HK-2 (cell line): Measurements from ENCODE around the gene PAN3.
"Not testable (repeated sequence)": the region's sequence is repeated elsewhere in the genome, so short reads cannot be mapped to it uniquely, and the experiment has no call there.

Experiments used
- DNase-seq: peaks from one replicate; pipeline ENCODE4 v3.0.0-alpha.2; 2018; ENCODE audit not compliant: unreplicated experiment

Gene PAN3, protein sequence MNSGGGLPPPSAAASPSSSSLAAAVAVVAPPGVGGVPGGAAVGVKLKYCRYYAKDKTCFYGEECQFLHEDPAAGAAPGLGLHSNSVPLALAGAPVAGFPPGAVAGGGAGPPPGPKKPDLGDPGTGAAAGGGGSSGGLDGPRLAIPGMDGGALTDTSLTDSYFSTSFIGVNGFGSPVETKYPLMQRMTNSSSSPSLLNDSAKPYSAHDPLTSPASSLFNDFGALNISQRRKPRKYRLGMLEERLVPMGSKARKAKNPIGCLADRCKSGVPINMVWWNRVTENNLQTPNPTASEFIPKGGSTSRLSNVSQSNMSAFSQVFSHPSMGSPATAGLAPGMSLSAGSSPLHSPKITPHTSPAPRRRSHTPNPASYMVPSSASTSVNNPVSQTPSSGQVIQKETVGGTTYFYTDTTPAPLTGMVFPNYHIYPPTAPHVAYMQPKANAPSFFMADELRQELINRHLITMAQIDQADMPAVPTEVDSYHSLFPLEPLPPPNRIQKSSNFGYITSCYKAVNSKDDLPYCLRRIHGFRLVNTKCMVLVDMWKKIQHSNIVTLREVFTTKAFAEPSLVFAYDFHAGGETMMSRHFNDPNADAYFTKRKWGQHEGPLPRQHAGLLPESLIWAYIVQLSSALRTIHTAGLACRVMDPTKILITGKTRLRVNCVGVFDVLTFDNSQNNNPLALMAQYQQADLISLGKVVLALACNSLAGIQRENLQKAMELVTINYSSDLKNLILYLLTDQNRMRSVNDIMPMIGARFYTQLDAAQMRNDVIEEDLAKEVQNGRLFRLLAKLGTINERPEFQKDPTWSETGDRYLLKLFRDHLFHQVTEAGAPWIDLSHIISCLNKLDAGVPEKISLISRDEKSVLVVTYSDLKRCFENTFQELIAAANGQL

GRCh38 chr13:28138012-28138755 lies at the start of gene PAN3:
Gene PAN3, plus strand, starts transcription at chr13:28138545. Its CDS starts 113 bp downstream, at chr13:28138658.
- DNase-seq: peak; percentile 80

DNA sequence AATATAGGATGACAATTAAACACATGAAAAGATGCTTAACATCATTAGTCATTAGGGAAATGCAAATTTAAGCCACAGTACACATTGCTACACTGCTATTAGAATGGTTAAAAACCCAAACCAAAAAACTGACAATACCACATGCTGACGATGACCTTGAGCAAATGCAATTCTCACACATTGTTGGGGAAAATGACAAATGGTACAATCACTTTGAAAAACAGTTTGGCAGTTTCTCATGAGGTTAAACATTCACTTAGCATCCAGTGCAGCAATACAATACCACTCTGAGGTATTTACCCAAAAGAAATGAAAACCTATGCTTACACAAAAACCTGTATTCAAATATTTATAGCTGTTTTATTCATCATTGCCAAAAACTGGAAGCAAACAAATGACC lies 49.3 kb upstream of the PAN3 start:
- DNase-seq: no peak

DNA sequence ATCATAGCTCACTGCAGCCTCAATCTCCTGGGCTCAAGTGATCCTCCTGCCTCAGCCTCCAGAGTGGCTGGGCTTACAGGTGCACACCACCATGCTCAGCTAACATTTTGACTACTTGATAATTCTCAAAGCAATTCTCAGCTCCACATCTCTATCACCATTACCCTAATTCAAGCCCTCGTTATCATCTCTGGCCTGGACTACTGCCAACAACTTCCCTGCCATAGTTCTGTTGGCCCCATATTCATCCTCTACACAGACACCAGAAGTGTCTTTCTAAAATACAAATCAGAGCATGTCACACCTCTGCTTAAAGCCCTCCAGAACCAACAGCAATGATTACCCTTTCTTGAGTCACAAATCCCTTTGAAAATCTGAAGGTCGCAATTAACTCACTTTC lies 45.9 kb upstream of the PAN3 start:
- no peak for DNase-seq

- DNase-seq: no peak
Observed at GRCh38 chr13:28093881-28094280, 44.5 kb upstream of the PAN3 start.

GRCh38 chr13:28094306-28094705 lies 44.0 kb upstream of the PAN3 start:
- DNase-seq: no peak

- no peak for DNase-seq
Observed at GRCh38 chr13:28097503-28097902, 40.8 kb upstream of the PAN3 start.

DNA sequence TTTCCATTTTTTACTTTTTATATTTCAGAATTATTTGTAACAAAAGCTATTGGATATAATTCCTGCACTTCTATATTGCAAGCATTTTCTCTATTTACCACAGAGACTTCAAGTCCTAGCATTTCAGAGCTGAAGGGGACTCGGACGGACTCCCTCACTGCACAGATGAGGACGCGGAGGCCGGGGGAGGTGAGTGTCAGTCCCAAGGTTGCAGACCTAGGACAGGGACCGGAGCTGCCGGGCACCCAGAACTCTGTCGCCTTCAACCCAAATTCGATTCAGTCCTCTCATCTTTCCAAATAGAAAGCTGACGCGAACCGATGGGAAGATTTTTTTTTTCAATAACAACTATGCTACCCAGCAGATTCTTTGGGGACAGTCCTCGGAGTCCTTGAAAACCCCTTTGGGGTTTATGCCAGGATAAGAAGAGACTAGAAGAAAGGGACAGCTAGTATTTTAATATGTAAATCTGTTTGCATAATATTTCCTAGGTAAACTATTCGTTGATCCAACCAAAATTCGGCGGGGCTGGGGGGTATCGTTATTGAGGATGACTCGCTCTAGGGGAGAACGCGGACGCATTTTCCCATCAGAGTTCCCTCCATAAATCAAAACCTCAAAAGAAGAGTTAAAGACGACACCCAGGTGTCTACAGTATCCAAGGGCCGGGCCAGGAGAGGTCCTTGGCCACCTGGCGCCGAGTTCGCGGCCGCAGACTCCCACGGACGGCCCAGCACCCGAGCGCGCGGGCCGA lies 38.8 kb upstream of the PAN3 start:
- DNase-seq: no peak

DNA sequence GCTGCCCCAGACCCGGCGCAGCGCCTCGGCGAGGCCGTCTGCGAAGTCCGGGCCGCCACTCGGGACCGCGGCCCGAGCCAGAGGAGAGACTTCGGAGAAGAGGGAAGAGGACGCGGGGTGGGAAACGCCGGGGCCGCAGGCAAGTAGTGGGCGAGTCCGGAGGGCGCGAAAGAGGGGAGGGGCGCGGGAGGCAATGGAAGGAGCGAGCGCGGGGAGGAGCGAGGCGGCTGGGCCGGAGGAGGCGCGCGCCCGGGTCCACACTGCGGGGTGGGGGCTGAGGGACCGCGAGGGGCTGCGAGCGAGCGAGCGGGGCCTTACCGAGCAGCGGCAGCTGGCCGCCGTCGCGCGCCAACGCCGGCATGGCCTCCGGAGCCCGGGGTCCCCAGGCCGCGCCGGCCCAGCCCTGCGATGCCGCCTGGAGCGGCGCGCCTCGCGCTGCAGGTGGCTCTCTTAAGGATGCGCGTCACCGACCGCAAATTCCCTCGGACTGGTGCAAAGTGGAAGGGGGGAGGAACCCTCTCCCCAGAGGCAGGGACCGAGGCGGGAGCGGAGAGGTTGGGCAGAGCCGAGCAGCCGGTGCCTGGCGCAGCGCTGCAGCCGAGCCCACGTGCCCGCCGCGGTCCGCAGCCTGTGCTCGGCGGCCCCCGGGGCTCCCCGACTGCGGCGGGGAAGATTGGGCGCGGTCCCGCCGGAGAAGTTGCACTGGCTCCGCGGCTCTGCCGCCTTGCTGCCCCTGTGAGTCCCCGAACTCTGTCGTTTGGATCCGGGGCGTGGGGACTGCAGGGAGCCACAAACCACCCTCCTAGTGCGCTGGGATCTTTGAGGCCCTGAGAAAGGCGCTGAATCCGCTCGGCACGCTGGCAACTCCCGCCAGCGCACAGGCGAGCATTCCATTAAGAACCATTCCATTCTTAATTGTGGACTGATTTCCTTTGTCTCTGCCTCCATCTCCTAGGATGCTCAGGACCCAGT lies 37.9 kb upstream of the PAN3 start, which contains the start of gene FLT3:
Gene FLT3 (minus strand): TSS at position 427 of the 972 bp plus-strand sequence. CDS start 66 bp downstream, at position 361.
- DNase-seq: peak; percentile 45

DNA sequence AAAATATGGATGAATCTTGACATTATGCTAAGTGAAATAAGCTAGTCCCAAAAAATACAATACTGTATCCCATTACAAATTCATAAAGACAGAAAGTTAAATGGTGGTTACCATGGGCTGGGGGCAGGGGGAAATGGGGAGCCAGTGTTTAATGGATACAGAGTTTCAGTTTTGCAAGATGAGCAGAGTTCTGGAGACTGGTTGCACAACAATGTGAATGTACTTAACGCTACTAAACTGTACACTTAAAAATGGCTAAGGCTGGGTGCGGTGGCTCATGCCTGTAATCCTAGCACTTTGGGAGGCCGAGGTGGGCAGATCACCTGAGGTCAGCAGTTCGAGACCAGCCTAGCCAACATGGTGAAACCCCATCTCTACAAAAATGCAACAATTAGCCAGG lies 36.5 kb upstream of the PAN3 start:
- DNase-seq: not testable (repeated sequence)

DNA sequence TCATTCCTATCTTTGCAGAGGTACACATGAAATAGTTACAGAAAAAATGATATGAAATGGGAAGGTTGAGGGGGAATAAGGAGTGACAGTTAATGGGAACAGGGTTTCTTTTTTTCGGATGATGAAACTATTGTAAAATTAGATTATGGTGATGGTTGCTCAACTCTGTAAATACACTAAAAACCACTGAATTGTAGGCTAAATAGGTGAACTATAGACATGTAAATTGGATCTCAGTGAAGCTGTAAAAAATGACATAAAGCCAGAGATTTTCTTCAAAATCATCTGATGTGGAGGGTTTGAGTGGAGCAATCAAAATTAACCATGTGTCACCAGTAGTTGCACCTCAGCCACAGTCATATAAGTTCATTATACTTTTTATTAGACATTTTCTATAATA lies 31.4 kb upstream of the PAN3 start:
- DNase-seq: no peak

DNA sequence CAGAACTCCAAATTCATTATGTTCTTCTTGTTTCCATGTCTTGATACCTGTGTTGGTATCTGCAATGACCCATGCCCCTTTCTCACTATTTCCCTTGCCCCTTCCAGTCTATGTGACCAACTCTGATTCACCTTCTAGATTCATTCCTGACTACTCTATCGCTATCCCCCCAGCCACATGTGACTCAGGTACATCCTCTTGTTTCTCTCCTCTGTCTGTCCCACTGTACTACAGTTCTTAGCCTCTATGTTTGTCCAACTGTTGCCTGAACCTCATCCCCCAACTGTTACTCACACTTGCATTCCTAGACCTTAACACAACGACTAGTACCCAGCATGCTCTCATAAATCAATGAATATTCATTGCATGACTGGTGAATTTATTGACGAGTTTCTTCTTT lies 27.9 kb upstream of the PAN3 start:
- DNase-seq: no peak

DNA sequence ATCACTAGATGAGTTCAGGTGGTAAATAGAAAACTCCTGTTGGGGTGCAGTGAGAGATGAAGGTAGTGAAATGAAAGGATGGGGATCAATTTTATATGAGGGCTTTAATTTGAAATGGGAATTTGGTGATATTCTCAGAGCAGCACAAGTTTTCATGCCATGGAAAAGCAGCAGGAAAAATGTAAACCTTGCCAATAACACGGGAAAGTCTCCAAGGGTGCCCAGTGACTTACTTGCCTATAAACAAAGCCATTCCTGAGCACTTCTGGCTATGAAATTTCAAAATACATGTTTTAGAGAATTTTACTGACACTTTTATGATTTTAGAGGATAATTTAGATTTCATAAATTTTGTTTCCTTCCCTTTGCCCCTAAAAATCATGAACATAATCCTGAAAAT lies 21.6 kb upstream of the PAN3 start:
- no peak for DNase-seq

DNA sequence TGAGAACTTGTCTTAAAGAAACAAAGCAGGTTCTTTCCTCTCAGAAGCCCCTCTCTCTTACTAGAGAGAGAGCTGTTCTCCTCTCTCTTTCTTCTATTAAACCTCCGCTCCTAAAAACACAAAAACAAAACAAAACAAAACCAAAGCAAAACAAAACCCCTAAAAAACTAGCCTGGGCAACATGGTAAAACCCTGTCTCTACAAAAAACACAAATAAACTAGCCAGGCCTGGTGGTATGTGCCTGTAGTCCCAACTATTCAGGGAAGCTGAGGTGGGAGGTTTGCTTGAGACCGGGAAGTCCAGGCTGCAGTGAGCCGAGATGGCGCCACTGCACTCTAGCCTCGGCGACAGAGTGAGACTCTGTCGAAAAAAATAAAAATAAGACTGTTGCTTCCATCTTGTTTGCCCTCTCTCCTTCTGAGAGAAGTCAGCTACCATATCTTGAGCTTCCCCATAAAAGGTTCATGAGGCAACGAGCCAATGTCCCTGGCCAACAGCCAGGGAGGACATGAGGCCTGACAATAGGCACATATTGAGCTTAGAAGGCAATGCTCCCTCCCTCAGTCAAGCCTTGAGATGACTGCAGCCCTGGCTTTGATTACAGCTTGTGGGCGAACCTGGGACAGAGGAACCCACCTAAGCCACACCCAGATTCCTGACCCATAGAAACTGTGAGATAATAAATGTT lies 20.5 kb upstream of the PAN3 start:
- no peak for DNase-seq

- no peak for DNase-seq
Observed at GRCh38 chr13:28120317-28120716, 18.0 kb upstream of the PAN3 start.

DNA sequence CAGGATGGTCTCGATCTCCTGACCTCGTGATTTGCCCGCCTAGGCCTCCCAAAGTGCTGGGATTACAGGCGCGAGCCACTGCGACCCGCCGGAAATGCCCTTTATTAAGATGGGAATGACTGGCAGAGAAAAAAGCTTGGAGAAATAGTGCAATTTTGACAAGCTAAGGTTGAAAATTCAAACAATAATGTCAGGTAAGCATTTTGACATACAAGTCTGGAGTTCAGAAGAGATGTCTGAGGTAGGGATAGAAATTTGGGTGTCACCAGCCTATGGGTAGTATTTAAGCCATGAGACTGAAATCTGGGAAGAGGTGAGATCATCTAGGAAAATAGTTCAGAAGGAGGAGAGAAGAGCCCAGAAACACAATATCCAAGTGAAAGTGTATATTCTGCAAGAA lies 17.1 kb upstream of the PAN3 start:
- no peak for DNase-seq

- no peak for DNase-seq
Observed at GRCh38 chr13:28128030-28128429, 10.3 kb upstream of the PAN3 start.

- DNase-seq: no peak
Observed at GRCh38 chr13:28128926-28129325, 9.4 kb upstream of the PAN3 start.

- DNase-seq: no peak
Observed at GRCh38 chr13:28129911-28130693, 8.2 kb upstream of the PAN3 start.

DNA sequence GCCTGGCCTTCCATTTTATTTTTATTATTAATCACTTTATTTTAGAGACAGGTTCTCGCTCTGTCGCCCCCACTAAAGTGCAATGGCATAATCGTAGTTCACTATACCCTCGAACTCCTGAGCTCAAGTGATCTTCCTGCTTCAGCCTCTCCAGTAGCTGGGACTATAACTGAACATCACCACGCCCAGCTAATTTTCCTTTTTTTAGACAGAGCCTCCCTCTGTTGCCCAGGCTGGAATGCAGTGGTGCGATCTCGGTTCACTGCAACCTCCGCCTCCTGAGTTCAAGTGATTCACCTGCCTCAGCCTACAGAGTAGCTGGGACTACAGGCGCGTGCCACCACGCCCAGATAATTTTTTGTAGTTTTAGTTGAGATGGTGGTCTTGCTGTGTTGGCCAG lies 6.7 kb upstream of the PAN3 start:
- no peak for DNase-seq
